ENCODE measurements around the gene MED29.
A peak's percentile ranks its signal among the peaks of the same experiment; 100 is the strongest.

Gene MED29

DNA sequence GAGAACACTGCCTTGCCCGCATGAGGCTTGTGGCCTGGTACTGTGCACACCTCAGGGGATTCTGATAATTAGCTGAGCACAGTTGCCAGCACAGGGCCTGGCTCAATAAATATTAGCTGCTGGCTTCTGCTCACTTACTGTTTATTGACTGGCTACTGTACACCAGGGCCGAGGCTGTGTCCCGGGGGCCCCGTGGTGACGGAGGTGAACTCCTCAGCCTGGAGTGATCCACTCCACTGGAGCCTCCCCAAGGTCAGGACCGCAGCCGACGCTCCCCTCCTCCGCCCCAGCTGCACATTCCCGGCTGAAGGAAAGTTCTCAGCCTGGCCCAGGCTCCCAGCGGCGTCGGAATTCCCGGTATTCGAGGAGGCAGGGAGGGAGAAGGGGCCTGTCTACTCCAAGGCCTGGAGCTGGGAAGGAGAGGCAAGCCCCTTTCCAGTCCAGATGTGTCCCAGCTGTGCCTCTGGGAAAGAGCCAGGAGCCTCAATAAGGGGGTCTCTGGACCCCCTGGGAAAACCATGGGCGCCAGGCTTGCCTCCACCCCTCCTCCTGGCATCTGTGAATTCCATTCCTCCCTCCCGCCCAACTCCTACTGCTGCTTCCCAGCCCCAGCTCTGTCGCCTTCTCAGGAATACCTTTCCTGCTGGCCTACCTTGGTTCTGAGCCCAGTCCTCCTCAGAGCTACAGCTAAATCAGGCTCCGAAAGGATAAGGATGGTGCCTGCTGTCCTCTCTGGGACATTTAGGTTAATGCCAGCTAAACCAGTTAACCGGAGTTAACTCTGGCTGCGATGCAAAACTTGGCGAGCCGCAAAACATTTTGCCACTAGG is 37.3 kb downstream of the MED29 start:
- DNase-seq (ENCODE audit: low read depth in 2 of 2): no peak

DNA sequence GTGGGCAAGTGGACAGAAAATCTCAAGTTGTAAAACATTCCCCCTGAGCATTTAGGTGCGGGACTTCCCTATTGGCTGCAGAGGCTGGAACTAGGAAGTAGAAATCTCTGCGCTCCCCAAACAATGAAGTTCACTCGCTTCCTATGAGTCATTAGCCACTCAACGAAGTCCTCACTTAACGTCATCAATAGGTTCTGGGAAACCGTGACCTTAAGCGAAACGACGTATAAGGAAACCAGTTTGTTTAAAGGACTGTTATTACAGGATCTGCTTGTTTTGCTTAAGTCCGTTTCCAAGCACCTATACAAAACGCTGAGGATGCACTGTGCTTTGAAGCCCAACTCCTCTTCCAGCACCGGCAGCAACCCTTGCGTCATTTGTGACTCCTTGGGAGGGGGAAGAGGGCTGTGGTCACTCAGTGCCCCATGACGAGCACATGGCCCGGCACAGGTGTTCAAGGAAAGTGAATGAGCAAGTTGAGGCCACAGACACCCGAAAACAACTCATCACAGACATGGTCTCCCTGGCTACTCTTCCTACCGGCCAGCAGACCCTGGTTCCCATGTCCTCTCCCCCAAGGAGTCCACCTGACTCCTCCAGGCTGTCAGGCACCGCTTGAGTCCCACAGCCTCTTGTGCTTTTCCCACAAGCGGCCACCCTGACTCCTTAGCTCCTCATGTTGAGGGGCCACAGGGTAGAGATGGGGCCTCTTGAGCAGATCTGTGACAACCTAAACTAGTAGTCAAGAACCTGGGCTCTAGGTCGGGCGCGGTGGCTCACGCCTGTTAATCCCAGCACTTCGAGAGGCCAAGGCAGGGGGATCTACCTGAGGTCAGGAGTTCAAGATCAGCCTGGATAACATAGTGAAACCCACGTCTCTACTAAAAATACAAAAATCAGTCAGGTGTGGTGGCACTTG is 39.8 kb downstream of the MED29 start:
- DNase-seq (ENCODE audit: low read depth in 2 of 2): no peak

DNA sequence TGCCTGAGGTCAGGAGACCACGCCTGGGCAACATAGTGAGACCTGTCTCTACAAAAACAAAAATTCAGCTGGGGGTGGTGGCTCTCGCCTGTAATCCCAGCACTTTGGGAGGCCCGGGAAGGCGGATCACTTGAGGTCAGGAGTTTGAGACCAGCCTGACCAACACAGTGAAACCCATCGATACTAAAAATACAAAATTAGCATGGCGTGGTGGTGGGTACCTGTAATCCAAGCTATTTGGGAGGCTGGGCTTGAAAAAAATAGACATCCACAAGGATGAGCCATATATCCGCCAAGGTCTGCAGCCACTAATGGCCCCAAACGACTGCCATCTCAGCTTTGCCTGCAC is 41.5 kb downstream of the MED29 start:
- no peak for DNase-seq (ENCODE audit: low read depth in 2 of 2)

DNA sequence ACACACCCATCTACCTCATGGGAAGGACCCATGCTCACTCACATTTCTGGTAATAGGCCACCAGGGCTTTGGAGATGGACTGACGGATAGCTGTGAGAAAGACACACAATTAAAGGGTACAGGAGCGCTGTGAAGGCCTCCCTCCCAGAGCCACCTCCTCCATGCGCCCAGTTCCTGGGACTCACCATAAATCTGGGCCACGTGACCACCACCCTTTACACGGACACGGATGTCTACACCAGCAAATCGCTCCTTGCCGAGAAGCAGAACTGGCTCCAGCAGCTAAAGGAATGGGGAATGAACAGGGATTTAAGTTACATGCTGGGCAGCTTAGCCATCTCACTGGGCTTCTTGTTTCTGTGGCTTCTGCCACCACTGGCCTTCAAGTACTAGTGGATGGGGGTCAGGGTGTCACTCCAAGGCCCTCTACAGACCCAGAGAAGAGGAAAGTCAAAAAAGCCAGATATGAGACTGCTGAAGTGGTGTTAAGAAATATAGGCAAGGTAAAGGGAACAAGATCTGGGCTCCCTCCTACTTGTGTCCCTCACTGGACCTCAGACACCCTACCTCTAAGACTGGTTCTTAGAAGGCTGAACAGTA is 42.4 kb downstream of the MED29 start:
- DNase-seq (ENCODE audit: low read depth in 2 of 2): no peak

DNA sequence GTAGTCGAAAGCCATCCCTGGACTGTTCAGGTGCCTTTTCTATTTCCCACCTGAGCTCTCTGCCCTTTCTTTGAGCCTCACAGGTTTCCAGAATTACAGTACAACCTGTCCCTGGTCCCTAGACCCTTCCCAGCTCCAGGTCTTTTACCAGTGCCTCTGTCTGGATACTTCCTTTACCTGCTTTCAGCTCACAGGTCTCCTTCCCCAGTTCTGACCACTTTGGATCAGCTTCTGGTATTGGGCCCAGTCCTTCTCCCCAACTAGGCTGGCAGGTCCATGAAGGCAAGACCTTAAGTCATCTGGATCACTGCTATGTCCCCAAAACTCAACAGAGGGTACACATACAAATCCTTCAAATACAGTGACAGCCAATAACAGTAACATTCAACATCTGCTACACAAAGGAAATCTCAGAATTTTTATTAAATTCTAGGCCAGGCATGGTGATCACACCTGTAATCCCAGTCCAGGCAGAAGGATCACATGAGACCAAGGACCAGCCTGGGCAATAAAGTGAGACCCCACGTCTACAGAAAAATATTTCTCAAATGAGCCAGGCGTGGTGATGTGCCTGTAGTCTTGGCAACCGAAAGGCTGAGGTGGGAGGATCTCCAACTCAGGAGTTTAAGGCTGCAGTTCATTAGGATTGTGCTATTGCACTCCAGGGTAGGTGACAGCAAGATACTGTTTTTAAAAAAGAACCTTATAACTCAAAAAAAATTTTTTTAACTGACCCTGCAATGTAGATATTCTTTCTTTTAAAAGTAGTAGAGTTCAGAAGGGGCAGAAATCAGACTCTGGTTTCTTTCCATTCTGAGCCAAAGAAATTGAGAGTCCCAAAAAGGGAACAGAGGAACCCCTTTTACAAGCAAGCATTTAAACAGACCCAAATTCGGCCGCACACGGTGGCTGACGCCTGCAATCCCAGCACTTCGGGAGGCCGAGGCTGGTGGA is 43.2 kb downstream of the MED29 start:
- no peak for DNase-seq (ENCODE audit: low read depth in 2 of 2)

DNA sequence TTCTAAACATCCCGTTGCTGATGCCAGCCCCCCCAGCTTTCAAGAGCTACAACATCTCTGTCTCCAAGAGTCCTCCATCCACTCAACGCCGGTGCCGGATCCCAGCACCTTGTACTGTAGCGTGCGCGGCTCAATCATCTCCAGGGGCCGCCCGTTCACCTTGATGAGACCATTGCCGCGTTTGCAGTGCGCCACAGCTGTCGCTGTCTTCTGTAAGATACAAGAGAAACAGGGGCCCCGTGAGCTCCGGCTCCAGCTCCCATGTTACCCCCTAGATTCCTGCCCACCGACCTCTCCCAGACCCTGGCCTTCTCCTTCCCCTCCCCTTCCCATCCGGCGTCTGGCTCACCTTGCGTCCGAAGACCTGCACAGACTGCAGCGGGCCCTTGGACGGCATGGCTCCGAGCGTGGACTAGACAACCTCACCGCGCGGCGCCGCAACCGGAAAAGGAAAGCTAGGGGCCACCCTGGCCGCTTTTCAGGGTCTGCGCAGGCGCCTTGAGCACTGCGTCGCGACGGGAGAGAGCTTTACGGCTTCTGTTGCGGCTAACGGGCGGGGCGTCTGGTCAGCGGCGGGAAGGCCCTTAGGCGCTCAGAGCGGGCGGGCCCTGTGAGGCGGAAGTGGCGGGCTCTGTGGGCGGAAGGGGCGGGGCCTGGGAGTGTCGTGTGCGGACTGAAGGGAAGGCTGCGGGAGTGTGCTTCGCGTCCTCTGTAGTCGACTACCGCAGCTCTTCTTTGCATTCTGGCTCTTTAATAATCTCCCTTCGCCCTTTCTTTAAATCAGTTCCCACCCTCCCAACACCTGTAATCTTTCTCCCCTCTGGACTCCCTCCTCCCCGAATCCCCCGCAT is 44.5 kb downstream of the MED29 start, which contains the start of gene RPS16:
TSS of gene RPS16 (minus strand) at position 451 of the 851 bp plus-strand sequence. CDS start at position 397, 54 bp downstream.
- DNase-seq (ENCODE audit: low read depth in 2 of 2): peak; percentile 99

DNA sequence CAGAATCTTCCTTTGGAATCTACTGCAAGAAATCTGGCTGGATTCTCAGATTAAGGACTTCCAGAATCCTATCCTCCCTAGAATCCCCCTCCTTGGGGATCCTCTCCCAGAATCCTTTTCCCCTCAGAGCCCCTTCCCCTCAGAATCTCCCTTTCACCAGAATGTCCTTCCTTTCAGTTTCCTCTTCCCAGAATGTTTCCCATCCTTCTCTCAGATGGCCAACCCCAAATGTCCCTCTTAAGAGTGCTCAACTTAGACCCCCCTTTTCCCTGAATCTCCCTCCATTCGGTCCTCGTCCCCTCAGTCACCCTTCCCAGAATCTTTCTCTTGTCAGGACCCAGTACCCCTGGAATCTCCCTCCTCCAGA is 45.2 kb downstream of the MED29 start:
- DNase-seq (ENCODE audit: low read depth in 2 of 2): no peak

DNA sequence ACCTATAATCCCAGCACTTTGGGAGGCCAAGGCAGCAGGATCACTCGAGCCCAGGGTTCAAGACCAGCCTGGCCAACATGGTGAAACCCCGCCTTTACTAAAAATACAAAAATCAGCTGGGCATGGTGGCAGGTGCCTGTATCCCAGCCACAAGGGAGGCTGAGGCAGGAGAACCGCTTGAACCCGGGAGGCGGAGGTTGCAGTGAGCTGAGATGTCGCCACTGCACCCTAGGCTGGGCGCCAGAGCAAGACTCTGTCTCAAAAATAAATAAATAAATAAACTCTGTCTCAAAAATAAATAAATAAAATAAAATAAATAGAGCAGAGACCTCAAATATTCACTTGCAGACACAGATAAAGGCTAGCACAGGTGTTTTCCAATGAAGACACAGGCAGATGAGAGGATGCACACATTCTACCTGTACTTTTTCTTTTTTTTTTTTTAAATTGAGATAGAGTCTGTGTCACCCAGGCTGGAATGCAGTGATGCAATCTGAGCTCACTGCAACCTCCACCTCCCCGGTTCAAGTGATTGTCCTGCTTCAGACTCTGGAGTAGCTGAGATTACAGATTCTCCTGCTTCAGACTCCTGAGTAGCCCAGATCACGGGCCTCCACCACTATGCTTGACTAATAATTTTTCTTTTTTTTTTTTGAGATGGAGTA is 47.2 kb downstream of the MED29 start:
- no peak for DNase-seq (ENCODE audit: low read depth in 2 of 2)

DNA sequence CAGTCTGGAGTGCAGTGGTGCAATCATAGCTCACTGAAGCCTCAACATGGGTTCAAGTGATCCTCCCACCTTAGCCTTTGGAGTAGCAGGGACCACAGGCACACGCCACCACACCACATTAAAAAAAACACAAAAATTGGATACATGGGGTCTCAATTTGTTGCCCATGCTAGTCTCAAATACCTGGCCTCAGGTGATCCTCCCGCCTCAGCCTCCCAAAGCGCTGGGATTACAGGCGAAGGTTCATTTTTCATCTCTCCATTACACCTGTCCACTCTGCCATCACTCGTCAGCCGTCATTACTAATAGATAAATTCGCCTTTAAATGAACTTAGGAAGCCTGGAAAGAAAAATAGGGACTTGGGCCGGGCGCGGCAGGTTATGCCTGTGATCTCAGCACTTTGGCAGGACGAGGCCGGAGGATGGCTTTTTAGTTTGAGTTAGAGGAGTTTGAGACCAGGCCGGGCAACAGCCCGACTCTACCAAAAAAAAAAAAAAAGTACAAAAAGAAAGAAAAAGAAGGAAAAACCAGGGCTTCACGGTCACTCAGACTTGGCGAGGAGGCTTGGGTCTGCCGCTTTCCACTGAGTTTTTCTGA is 53.5 kb downstream of the MED29 start:
- DNase-seq (ENCODE audit: low read depth in 2 of 2): no peak

DNA sequence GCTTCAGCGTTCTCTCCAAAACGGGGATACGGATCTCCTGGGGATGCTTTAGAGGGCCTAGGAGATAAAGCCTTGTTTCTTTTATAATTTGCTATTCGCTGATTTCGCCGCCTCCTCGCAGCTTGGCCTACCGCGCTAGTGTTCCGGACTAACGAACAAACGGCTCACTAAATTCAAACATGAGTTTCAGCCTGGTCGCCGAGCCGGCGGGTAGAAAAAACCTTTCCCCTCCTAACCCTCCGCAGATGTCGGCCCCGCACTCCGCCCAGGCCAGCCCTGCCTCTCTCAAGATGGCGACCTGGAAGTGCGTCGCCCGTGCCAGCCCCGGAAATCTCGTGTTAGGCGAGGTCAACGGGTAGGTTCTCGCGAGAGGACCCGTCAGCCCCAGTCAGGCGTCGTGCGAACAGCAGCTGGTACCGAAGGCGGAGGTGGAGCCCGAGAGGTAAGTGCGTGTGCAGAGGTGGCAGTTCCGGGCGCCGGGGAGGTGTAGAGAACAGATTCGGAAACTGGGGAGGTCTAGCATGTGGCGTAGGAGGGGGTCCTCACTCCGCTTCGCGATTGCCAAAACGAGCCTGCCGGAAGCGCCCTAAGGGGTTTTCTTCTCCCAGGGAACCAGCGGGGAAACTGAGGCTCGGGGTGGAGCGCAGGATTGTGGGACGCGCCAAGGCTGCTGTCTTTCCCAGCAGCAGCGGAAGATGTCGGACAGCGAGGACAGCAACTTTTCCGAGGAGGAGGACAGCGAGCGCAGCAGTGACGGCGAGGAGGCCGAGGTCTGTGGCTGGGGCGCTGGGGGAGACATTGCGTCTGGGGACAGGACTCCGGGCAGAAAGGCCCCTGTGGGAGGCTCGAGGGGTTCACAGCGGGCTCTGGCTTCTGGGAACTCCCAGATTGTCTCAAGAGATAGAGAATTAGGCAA is 54.3 kb downstream of the MED29 start, which contains the start of gene SUPT5H:
TSS of gene SUPT5H (plus strand) at position 387 of the 916 bp plus-strand sequence. CDS start at position 696, 309 bp downstream.
- peak; percentile 89 to 91 for DNase-seq (ENCODE audit: low read depth in 2 of 2)

DNA sequence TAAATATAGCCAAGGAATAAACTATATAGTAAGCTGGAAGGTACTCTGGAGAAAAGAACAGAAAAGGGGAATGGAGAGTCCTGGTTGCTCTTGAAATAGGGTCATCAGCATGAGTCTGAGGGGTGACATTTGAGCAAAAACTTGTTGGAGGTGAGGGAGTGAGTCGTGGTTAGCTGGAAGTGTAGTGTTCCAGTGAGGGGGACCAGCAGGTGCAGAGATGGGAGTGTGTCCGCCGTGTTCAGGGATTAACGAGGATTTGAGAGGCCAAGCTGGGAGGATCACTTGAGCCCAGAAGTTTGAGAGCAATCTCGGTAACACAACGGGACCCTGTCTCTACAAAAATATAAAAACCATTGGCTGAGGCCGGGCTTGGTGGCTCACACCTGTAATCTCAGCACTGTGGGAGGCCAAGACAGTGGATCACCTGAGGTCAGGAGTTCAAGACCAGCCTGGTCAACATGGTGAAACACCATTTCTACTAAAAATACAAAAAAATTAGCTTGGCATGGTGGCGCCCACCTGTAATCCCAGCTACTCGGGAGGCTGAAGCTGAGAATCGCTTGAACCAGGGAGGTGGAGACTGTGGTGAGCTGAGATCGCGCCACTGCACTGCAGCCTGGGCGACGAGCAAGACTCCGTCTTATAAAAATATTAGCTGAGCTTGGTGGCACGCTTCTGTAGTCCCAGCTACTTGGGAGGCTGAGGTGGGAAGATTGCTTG is 55.3 kb downstream of the MED29 start:
- DNase-seq (ENCODE audit: low read depth in 2 of 2): no peak

DNA sequence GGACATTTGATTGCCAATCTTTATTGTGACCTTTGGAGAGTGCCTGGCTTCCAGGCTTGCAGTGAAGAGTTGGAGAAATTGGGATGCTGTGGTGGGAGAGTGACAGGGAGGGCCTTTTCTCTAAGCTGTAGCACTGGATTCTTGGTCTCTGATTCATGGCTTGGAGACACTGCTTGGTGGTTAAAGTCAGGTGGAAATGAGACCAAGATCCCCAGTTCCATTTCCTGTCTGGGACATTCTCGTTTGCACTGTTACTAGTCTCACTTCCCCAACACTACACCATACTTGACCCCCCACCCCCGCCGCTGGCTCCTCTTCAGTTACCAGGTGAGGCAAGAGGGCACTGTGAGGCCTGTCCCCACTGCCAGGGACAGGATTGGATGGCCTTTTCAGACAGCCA is 57.1 kb downstream of the MED29 start:
- no peak for DNase-seq (ENCODE audit: low read depth in 2 of 2)

DNA sequence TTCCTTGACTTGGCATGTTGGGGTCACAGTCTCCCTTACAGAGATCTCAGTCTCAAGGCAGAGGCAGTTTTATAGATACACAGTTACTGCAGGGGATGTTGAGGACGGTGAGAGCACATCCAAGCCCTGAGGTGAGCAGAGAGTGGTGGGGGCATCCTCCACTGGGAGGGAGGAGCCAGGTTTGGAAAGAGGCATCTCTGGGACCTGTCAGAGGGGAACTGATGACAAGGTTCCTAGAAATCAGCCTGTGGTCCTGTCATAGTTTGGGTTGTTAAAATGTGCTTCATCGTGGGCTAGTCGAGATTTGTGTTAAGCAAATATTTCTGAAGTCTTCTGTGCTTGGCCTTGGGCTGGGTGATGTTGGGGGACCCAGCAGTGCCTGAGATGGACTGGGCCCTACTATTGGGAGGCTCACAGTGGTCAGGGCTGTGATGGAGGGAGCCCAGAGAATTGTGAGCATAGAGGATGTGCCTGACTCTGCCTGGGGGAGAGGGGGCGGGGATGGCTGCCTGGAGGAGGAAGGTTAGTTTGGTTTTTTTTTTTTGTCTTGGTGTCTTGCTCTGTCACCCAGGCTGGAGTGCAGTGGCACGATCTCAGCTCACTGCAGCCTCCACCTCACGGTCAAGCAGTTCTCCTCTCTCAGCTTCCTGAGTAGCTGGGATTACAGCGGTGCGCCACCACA is 58.1 kb downstream of the MED29 start:
- no peak for DNase-seq (ENCODE audit: low read depth in 2 of 2)

Measured in stimulated activated CD8-positive, alpha-beta memory T cell treated with anti-CD3 and anti-CD28 coated beads, Interleukin-7, amount 100 ng/mL, for 1 hour (primary cell).